Measurements from ENCODE around the gene BAIAP3.

Gene BAIAP3

GRCh38 chr16:1347962-1348361 lies 14.5 kb downstream of the BAIAP3 start:
- no peak for DNase-seq

- no peak for DNase-seq
Observed at GRCh38 chr16:1348441-1348840, 15.0 kb downstream of the BAIAP3 start.

- DNase-seq: no peak
Observed at GRCh38 chr16:1348926-1349325, 15.5 kb downstream of the BAIAP3 start.

GRCh38 chr16:1349351-1349750 lies 15.9 kb downstream of the BAIAP3 start:
- DNase-seq: no peak

- DNase-seq: no peak
Observed at GRCh38 chr16:1349951-1350350, 16.5 kb downstream of the BAIAP3 start.

- no peak for DNase-seq
Observed at GRCh38 chr16:1350691-1351090, 17.2 kb downstream of the BAIAP3 start.

GRCh38 chr16:1351215-1351581 lies 17.8 kb downstream of the BAIAP3 start:
- no peak for DNase-seq

- DNase-seq: peak; percentile 83
Observed at GRCh38 chr16:1351582-1352362, 18.3 kb downstream of the BAIAP3 start, which contains the start of the genes GNPTG and TSR3. GNPTG (plus strand) TSS chr16:1351931; CDS start chr16:1351966, 35 bp downstream. TSR3 (minus strand) TSS chr16:1351878; CDS start chr16:1351804, 74 bp downstream.

- no peak for DNase-seq
Observed at GRCh38 chr16:1354815-1355540, 21.5 kb downstream of the BAIAP3 start.

- DNase-seq: no peak
Observed at GRCh38 chr16:1355591-1355990, 22.1 kb downstream of the BAIAP3 start.

- no peak for DNase-seq
Observed at GRCh38 chr16:1356061-1356900, 22.8 kb downstream of the BAIAP3 start.

- no peak for DNase-seq
Observed at GRCh38 chr16:1357906-1358566, 24.6 kb downstream of the BAIAP3 start.

GRCh38 chr16:1361685-1362360 lies 28.4 kb downstream of the BAIAP3 start:
- DNase-seq: no peak

GRCh38 chr16:1362807-1363206 lies 29.4 kb downstream of the BAIAP3 start:
- DNase-seq: no peak

- peak; percentile 70 for DNase-seq
Observed at GRCh38 chr16:1363501-1364041, 30.1 kb downstream of the BAIAP3 start.

GRCh38 chr16:1364510-1364909 lies 31.1 kb downstream of the BAIAP3 start:
- DNase-seq: no peak

GRCh38 chr16:1366060-1366711 lies 32.7 kb downstream of the BAIAP3 start:
- DNase-seq: no peak

- DNase-seq: no peak
Observed at GRCh38 chr16:1366712-1367299, 33.4 kb downstream of the BAIAP3 start.

GRCh38 chr16:1367486-1368174 lies 34.2 kb downstream of the BAIAP3 start:
- no peak for DNase-seq

All from stimulated activated CD4-positive, alpha-beta T cell treated with anti-CD3 and anti-CD28 coated beads, Interleukin-1b, Interleukin-23, amount 100 ng/mL, for 48 hours (primary cell).